K562 (cell line): ENCODE data around the gene PLPP4. TPM values are rescaled to one million over a fixed set of nuclear protein-coding genes. Genes with fewer than 3 reads are reported as not detected.

Experiments used
- ATAC-seq: fragments of 200-7000 bp; cut with Tn5 transposase; 3 replicates; pipeline ENCODE4 v1.9.1; 2020; ENCODE audit warnings: moderate library complexity
- BruUV-seq: library from RNA; stranded (reverse); fragments of 400-500 nt; replicated peaks from 2 replicates; lab custom pipeline; 2021; lab: Mats Ljungman, UMichigan
- CTCF ChIA-PET: fragments of 300-600 bp; formaldehyde crosslinking; extraction: SDS; loops from one replicate; lab custom pipeline; 2021; ENCODE audit warnings: low intra/inter-chr PET ratio; lab: Yijun Ruan, JAX
- POLR2A ChIA-PET: fragments of 300-600, 350-650 bp; sonication (Branson Sonifier 250); formaldehyde crosslinking; extraction: SDS; loops from one replicate; lab custom pipeline; 2021; ENCODE audit warnings: antibody characterized with exemption, inconsistent platforms; lab: Yijun Ruan, JAX
- DNase-seq, 4 experiments: peaks; one replicate each; pipeline versions ENCODE4 v3.0.0 to v3.0.0-alpha.2; 2011 to 2018; ENCODE audit warnings: low spot score in 3 of 4, mixed read lengths in 3 of 4; ENCODE audit errors: extremely low read depth in 1 of 4
- FAIRE-seq: peaks from 2 replicates; lab custom pipeline; 2011; peaks lifted over from hg19 to GRCh38; lab: Jason Lieb, UNC
- H2AFZ ChIP-seq: 2 replicates; pipeline ENCODE4 v1.6.0; 2011; ENCODE audit warnings: low read depth, low read length, control low read depth, inconsistent platforms
- H3K27ac ChIP-seq: fragments of 200-600 bp; 3 replicates; pipeline ENCODE4 v1.8.0; 2011; ENCODE audit warnings: low read depth, mild to moderate bottlenecking, control low read depth, inconsistent platforms, low read length, moderate library complexity, mixed read lengths; ENCODE audit errors: extremely low read depth
- H3K27me3 ChIP-seq, 2 experiments: fragments of 300-600 bp in 1 of 2; 2 replicates in 1 of 2; 3 replicates in 1 of 2; pipeline versions ENCODE4 v1.6.0 to v1.8.0; 2011; ENCODE audit warnings: inconsistent platforms in 2 of 2, low read length in 2 of 2, mild to moderate bottlenecking in 1 of 2, mixed read lengths in 1 of 2, moderate library complexity in 1 of 2; ENCODE audit not compliant: control insufficient read depth in 2 of 2, insufficient read depth in 2 of 2
- H3K36me3 ChIP-seq: fragments of 300-600 bp; 3 replicates; pipeline ENCODE4 v1.8.0; 2011; ENCODE audit warnings: mild to moderate bottlenecking, low read length, inconsistent platforms; ENCODE audit not compliant: control insufficient read depth, insufficient read depth
- H3K4me1 ChIP-seq, 2 experiments: fragments of 200-600 bp in 1 of 2; replicated peaks in 1 of 2; 2 replicates in 1 of 2; 3 replicates in 1 of 2; pipeline versions ENCODE4 v1.5.1 to v1.8.0; 2011; ENCODE audit warnings: inconsistent platforms in 2 of 2, low read length in 2 of 2, mild to moderate bottlenecking in 1 of 2, mixed read lengths in 1 of 2, moderate library complexity in 1 of 2; ENCODE audit not compliant: control insufficient read depth in 2 of 2, insufficient read depth in 2 of 2
- H3K4me2 ChIP-seq: 2 replicates; pipeline ENCODE4 v1.6.1; 2011; ENCODE audit warnings: low read length, control low read depth, inconsistent platforms, mixed read lengths; ENCODE audit not compliant: insufficient read depth
- H3K4me3 ChIP-seq: fragments of 200-600 bp; sonication (generic), shearing (Covaris generic); 2 replicates; pipeline ENCODE4 v1.5.1; 2016; ENCODE audit warnings: control low read depth, inconsistent platforms
- H3K79me2 ChIP-seq: fragments of 200-600 bp; 3 replicates; pipeline ENCODE4 v1.8.0; 2011; ENCODE audit warnings: low read length, inconsistent platforms; ENCODE audit not compliant: control insufficient read depth, insufficient read depth
- H3K9ac ChIP-seq, 2 experiments: 2 replicates each; pipeline versions ENCODE4 v1.6.0 to v1.6.1; 2011; ENCODE audit warnings: low read depth in 2 of 2, low read length in 2 of 2, control low read depth in 1 of 2, inconsistent platforms in 1 of 2, mild to moderate bottlenecking in 1 of 2, mixed read lengths in 1 of 2; ENCODE audit not compliant: insufficient read depth in 1 of 2
- H3K9me1 ChIP-seq: one replicate; pipeline ENCODE4 v1.6.0; 2011; ENCODE audit warnings: inconsistent platforms, mild to moderate bottlenecking, low read length, moderate library complexity; ENCODE audit not compliant: control insufficient read depth, insufficient read depth
- H3K9me3 ChIP-seq: replicated peaks from 2 replicates; pipeline ENCODE4 v1.5.1; 2011; ENCODE audit warnings: low read depth, low read length, inconsistent platforms; ENCODE audit not compliant: control insufficient read depth, insufficient read depth
- H4K20me1 ChIP-seq: replicated peaks from 2 replicates; pipeline ENCODE4 v1.6.1; 2011; ENCODE audit warnings: low read length, inconsistent platforms, mixed read lengths; ENCODE audit not compliant: control insufficient read depth, insufficient read depth
- ARNT ChIP-seq, 2 experiments: fragments of 450-650 bp; IDR thresholded peaks; 2 replicates each; pipeline ENCODE4 v1.6.1; 2016; ENCODE audit warnings: mild to moderate bottlenecking in 1 of 2
- GMEB1 ChIP-seq: fragments of 250-450 bp; sonication (Bioruptor Pico); IDR thresholded peaks from 2 replicates; pipeline ENCODE4 v1.4.0; 2020; ENCODE audit warnings: mild to moderate bottlenecking
- HOMEZ ChIP-seq: fragments of 250-450 bp; sonication (Bioruptor Pico); IDR thresholded peaks from 2 replicates; pipeline ENCODE4 v1.4.0; 2020; ENCODE audit warnings: mild to moderate bottlenecking, moderate library complexity
- POLR2B ChIP-seq: fragments of 450-650 bp; IDR thresholded peaks from 2 replicates; pipeline ENCODE4 v1.6.1; 2018; ENCODE audit warnings: low read depth; ENCODE audit not compliant: partially characterized antibody
- POLR2H ChIP-seq: IDR thresholded peaks from 2 replicates; pipeline ENCODE4 v1.6.1; 2016; ENCODE audit warnings: missing genetic modification characterization, low read depth, mild to moderate bottlenecking, control low read depth, missing compliant biosample characterization, moderate library complexity
- TCF7L2 ChIP-seq: fragments of 150-350 bp; IDR thresholded peaks from 2 replicates; pipeline ENCODE4 v1.6.1; 2016; ENCODE audit warnings: low read depth, mild to moderate bottlenecking, low read length, moderate library complexity
- ZBTB33 ChIP-seq: sonication (generic); formaldehyde crosslinking; IDR thresholded peaks from 2 replicates; pipeline ENCODE4 v1.8.1; 2023; ENCODE audit warnings: mild to moderate bottlenecking, missing genetic modification reagents
- WGBS: fragments of 100-300 bp; shearing (Covaris generic); methylation state at CpG from one replicate; pipeline ENCODE4 v1.1.6; 2016; ENCODE audit warnings: low coverage, mixed read lengths; ENCODE audit not compliant: insufficient coverage; ENCODE audit errors: missing lambda C conversion rate; 5-methylcytosine and 5-hydroxymethylcytosine counted together
- in situ Hi-C: fragments of 300-500 bp; cut with MboI; formaldehyde crosslinking; loops from 4 replicates; pipeline ENCODE4 v1.15.0; 2018; ENCODE audit warnings: inconsistent platforms, mixed read lengths
- intact Hi-C: fragments of 100-400 bp; cut with micrococcal nuclease; formaldehyde crosslinking; loops from 2 replicates; pipeline ENCODE4 v1.14.2; 2022
- polyA plus RNA-seq, 8 experiments: library from polyadenylated mRNA; depleted of rRNA in 4 of 8; stranded (reverse) in 5 of 8; unstranded in 3 of 8; fragments of >200 nt; fragmentation: Nextera tagmentation in 2 of 8; fragmentation: Illumina TruSeq in 1 of 8; extraction: Ambion mirVana in 2 of 8; extraction: Trizol in 1 of 8; gene quantifications; 2 replicates each; pipeline versions ENCODE4 v1.2.1 to v1.2.3, GENCODE V29; 2011 to 2014; ENCODE audit warnings: inconsistent platforms in 1 of 8, missing spikeins in 1 of 8
- total RNA-seq, 7 experiments: library from RNA; depleted of rRNA in 6 of 7; stranded (reverse); fragments of >200 nt in 6 of 7; fragmentation: Illumina TruSeq in 2 of 7; extraction: Trizol in 2 of 7; gene quantifications; 2 replicates each; pipeline versions ENCODE4 v1.2.1 to v1.2.3, GENCODE V29; 2011 to 2021; ENCODE audit warnings: low replicate concordance in 1 of 7

Gene PLPP4
- total and polyA plus RNA-seq, 9 of the 15 experiments (the other 6 are each of a cell fraction or from before 2014, with no cell fraction given), result 0.08 TPM; not detected in 8

- Histone ChIP-seq H3K9ac (no peak overlapping the region), H3K9me3 (no peaks in the 10 kb centered on the region), H3K4me2 (no peak overlapping the region), H3K27ac (no peak overlapping the region), H3K9me1 (no peaks in the 10 kb centered on the region), H3K27me3 (no peaks in the 10 kb centered on the region), H2AFZ (no peak overlapping the region), H4K20me1 (no peaks in the 10 kb centered on the region), H3K4me1 (no peaks in the 10 kb centered on the region), H3K36me3 (no peaks in the 10 kb centered on the region), H3K79me2 (no peaks in the 10 kb centered on the region), H3K4me3 (no peak overlapping the region)
- in situ Hi-C loops (no loop called here), intact Hi-C loops (loop anchor here (10.0 kb wide), 1 partner anchor 184 kb away; no protein-coding TSS in a partner anchor)
- FAIRE-seq, result no peak
- ChIA-PET POLR2A (no interaction called here), CTCF (no interaction called here)
- WGBS, result 0% methylated on average over 3 of the region's 5 CpGs
- ATAC-seq, result no peak
- no TSS peak for BruUV-seq
- TF ChIP-seq HOMEZ (CRISPR knock-in tag), result no peak
- TF ChIP-seq ARNT (IDR thresholded peaks at IDR 0.05), result no peak
- no peak for TF ChIP-seq ZBTB33 (CRISPR knock-in tag)
- TF ChIP-seq GMEB1 (CRISPR knock-in tag), result no peak
- no peak for TF ChIP-seq POLR2B
- no peak for TF ChIP-seq POLR2H (tag)
- TF ChIP-seq TCF7L2, result no peak
- DNase-seq, result no peak
These were observed 152.0 kb downstream of the PLPP4 start for GRCh38 chr10:120609006-120609405.
